OCI-LY7 (cell line): ENCODE measurements around the gene RFPL2.

Experiments
- EZH2phosphoT487 ChIP-seq: fragments of 200-600 bp; sonication (generic); IDR thresholded peaks from 2 replicates; pipeline ENCODE4 v1.6.1; 2018; ENCODE audit warnings: low read depth, borderline replicate concordance, mild to moderate bottlenecking, mixed run types, antibody characterized with exemption, low read length, moderate library complexity, mixed read lengths
- TF ChIP-seq, protein P1 (sequence below): fragments of 200-600 bp; sonication (generic); conservative IDR thresholded peaks from 2 replicates; pipeline ENCODE4 v1.5.1; 2014; ENCODE audit warnings: mild to moderate bottlenecking, antibody characterized with exemption, low read length, moderate library complexity, mixed read lengths

DNA sequence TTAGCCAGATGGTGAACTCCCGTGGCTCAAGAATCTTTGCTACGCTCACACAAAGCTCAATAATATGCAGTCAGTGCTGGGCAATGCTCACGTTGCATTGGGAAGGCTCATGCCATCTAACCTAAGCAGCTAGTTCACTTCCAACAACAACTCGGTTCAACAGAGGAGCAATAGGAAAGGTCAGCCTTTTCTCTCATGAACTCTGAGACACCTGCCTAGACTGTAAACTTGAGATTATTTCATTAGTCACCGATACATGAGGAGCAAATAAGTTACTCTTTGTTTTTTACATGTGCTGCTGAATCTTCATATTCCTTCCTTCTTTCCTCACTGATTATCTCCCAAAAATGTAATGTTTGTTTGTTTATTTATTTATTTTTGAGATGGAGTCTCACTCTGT lies 41.3 kb upstream of the RFPL2 start:
- TF ChIP-seq, protein P1, sequence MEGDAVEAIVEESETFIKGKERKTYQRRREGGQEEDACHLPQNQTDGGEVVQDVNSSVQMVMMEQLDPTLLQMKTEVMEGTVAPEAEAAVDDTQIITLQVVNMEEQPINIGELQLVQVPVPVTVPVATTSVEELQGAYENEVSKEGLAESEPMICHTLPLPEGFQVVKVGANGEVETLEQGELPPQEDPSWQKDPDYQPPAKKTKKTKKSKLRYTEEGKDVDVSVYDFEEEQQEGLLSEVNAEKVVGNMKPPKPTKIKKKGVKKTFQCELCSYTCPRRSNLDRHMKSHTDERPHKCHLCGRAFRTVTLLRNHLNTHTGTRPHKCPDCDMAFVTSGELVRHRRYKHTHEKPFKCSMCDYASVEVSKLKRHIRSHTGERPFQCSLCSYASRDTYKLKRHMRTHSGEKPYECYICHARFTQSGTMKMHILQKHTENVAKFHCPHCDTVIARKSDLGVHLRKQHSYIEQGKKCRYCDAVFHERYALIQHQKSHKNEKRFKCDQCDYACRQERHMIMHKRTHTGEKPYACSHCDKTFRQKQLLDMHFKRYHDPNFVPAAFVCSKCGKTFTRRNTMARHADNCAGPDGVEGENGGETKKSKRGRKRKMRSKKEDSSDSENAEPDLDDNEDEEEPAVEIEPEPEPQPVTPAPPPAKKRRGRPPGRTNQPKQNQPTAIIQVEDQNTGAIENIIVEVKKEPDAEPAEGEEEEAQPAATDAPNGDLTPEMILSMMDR, result no peak
- TF ChIP-seq EZH2phosphoT487, result no peak
